Naive thymus-derived CD8-positive, alpha-beta T cell (primary cell): ENCODE results near the gene ACYP2. TPM values are rescaled to one million over a fixed set of nuclear protein-coding genes. Genes with fewer than 3 reads are reported as not detected.

Experiments used
- polyA plus RNA-seq, 3 donors: library from polyadenylated mRNA; unstranded; fragments of 300-500 nt; fragmentation: Illumina TruSeq; gene quantifications; one replicate each; pipeline ENCODE4 v1.2.3, GENCODE V29; 2021
- total RNA-seq, 8 experiments: library from RNA in 2 of 8; stranded (reverse) in 2 of 8; gene quantifications; one replicate each; pipeline ENCODE4 v1.2.3 and lab custom pipeline; 2021 to 2026

ACYP2 gene
- total and polyA plus RNA-seq, 5 experiments from 2014 or later, result 12.4 to 18.1 (median 13.2) TPM

Other genes with a start within 250 kb of the ACYP2 start
- gene PSME4, start 144.6 kb upstream of the ACYP2 start, total RNA-seq, result 10 to 100 TPM; 58.1 to 59.9 TPM
- 1 to 10 TPM; 3.5 to 4.3 (median 3.8) TPM for gene PSME4, start 144.6 kb upstream of the ACYP2 start, polyA plus RNA-seq
- not detected for gene TSPYL6, start 140.6 kb downstream of the ACYP2 start, total RNA-seq
- gene TSPYL6, start 140.6 kb downstream of the ACYP2 start, polyA plus RNA-seq, result not detected